GM19099 (cell line): ENCODE data around the gene FERD3L.

Experiments
- POLR2A ChIP-seq: IDR thresholded peaks from 3 replicates; pipeline ENCODE4 v1.6.1; 2011; ENCODE audit warnings: low read depth; ENCODE audit not compliant: insufficient read length; ENCODE audit errors: extremely low read depth

Gene FERD3L

DNA sequence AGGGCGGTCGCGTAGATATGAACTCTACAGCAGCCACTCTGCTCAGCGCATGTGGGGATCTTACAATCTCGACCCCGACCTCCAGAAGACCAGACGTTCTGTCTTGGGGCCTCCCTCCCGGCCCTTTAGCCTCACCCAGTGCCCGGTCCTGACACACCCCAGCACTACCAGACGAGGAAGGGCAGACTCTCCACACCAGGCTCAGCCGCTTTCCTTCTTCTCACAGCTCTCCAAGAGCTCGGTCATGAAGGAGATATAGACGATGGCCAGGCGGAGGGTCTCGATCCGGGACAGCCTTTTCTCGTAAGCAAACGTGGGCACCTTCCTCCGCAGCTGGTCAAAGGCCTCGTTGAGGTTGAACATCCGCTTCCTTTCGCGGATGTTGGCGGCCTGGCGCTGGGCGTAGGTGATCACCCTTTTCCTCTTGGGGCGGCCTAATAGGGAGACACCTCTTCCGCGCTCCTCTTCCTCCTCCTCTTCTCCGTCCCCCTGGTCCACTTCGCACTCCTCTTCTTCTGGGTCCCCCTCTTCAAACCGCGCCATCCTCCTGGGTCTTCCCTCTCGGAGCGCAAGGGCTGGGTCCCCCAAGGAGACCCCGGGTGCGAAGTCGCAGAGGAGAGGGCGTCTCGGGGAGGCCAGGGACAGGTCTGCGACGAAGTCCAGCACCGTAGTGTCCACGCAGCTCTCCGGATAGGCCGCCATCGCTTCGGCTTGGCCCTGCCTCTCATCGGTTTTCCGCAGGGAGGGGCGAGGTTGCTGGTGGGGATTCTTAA, at the start of gene FERD3L:
Gene FERD3L (minus strand): TSS at position 761 of the 773 bp plus-strand sequence. CDS start 59 bp downstream, at position 702.
- TF ChIP-seq POLR2A: no peak

GRCh38 chr7:19181634-19182033, 36.4 kb upstream of the FERD3L start:
- TF ChIP-seq POLR2A: no peak

DNA sequence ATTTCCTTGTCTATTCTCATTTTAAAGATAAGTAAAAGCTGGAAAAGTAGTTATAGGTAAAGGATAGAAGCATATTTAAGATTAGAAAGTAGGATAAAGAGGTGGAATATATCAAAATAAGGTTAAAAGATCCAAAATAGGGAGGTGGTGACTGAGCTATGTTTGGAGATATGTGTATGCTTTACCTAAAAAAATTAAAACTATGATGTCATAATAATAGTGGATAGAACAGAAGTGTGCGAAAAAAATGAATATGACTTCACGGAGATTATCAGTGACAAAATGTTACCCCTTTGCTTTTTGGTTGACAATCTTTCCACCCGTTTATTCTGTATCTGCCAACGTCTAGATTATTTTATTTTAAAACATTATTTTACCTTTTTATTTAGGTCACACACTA, 33.4 kb upstream of the FERD3L start:
- no peak for TF ChIP-seq POLR2A

DNA sequence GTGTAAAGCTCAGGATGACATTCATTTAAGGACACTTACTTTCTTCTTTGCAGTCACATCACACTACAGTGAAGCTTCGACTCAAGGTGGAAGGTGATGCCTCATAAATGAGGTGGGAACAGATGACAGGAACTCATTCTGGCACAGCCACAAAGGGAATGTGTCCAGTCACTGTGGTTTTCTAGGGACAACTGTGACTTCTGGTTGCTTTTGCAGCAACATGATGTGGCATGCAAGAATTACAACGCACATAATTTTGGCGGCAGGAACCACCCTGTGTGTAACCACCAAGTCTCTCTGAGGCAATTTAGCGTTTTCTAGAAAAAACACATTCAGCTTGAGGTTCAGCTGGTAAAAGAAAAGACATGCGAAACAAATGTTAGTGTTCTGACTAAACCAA, 32.0 kb upstream of the FERD3L start:
- TF ChIP-seq POLR2A: no peak

DNA sequence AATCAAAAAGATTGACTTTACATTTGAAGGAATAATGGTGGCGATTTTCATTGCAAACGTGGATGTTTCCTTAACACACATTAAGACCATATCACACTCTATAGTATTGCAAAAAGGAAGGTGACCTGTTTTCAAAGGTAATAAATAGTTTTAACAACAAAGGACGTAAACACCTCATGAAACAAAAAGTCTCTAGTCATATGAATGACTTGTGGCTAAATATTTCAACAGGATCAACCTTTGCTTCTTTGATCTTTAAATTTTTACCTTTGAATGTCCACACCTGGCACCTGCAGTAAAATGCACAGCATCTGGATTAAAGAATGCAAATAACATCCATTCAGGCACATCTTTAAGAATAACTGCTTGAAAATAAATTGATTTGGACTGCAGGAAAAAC, 30.0 kb upstream of the FERD3L start:
- no peak for TF ChIP-seq POLR2A

DNA sequence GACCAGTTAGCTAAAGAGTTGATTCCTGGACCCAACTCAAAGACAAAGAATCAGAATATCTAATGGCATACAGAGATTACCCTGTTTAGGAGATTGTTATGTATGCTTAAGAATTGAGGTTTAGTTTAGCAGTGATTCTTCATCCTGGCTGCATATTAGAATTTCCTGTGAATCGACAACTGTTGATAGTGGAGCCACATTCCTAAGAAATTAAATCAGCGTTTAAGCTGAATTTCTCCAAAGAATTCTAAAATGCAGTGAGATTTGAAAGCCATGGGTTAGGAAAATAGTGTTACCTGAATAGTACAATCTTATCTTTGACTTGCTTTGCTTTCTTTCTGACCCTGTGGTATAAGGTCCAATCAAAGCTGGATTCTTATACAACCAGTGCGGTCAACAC, 16.4 kb upstream of the FERD3L start:
- TF ChIP-seq POLR2A: no peak

GRCh38 chr7:19146699-19147098, 1.5 kb upstream of the FERD3L start:
- TF ChIP-seq POLR2A: no peak

DNA sequence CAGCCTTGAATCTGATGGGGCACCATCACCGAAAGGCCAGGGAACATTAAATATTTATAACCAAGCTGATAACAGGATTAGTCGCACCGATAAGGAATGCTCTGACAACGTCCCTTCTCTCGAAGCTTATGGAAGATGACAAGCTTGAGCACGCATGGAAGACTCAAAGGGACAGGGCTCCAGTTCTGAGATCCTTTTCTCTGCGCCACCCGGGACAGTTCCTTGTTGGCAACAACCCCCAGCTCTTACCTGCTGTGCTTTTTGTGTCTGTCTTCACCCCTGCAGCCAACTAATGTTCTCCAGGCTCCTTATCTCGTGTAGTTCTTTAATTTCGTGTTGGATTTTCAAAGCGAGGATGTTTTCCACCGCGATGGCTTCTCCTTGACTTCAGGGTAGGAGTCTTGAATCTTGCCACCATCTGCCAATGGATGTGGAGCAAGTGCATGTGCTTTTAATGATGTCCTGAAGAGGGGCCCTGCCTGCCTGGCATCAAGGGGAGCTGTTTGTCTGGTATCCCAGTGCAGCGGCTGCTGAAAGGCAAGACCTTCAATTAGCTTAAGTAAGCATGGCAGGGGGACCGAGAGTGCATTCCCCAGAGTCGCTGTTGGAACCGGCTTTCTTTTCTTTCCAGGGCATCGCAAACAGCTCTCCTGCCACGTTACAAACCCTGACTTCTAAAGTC, 354 bp upstream of the FERD3L start:
- no peak for TF ChIP-seq POLR2A

GRCh38 chr7:19143881-19144574, 1.2 kb downstream of the FERD3L start:
- no peak for TF ChIP-seq POLR2A

DNA sequence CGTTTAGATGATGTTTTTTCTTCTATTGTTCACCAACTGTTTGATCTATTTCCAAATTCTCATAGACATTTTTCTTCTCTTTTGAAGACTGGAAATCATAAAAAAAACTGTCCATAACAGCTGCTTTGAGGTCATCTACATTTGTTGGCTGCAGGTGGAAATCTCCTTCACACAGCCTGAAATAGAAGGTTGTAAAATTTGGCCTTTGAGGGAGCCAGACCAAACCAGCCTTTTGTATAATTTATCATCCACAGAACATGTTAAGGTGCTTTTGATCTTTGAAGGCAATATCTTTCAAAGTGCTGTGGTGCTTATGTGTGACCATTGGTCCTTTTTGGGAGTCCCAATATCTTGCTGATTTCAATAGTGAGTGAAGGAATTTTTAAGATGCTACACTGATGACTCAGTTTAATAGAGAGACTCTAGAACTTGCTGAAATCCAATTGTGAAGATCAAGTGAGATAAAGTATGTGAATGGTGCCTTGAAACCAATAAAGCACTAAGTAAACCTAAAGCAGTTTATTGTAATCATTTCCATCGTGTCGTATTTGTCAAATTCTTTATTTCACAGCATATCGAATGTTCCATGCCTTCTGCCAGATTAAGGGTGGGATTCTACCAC, 5.4 kb downstream of the FERD3L start:
- no peak for TF ChIP-seq POLR2A

DNA sequence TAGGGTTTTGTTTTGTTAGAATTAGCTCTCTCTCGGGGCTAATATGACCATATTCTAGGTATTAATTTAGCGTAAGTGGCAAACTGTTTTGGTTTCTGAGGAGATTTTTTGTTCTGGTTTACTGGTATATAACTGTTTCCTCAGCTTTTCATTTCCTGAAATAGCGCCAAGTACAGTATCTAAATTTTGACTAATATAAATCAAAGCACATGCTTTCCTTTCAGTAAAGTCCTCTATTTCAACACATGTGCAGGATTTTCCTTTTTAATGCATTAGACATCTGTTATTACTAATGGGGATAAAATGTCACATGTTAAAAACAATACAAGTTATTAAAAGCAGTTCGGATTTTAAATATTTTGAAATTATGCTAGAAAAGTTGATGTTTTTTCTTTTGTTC, 11.3 kb downstream of the FERD3L start:
- TF ChIP-seq POLR2A: no peak

GRCh38 chr7:19133390-19133789, 11.8 kb downstream of the FERD3L start:
- no peak for TF ChIP-seq POLR2A

DNA sequence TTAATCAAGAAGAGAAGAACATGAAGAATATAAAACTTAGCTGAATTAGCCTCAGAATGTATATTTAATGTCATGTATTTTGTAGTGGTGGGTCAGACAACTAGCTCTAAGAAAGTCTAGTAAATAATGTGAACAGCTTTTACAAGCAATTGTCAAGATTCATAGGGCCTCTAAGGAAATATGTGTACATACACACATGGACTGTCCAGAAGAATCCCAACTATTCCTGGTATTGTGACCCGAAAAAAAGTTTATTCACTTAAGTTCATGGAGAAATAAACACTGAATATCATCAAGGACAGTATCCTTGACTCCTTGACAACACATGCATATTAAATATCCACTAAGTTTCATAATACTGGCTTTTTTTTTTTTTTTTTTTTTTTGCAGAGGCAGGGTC, 16.4 kb downstream of the FERD3L start:
- TF ChIP-seq POLR2A: no peak

- TF ChIP-seq POLR2A: no peak
These were observed 23.1 kb downstream of the FERD3L start for GRCh38 chr7:19121977-19122588.
